DND-41 (cell line): ENCODE results near the gene EXOC4.

Experiments
- ATAC-seq: fragments of 200-7000 bp; cut with Tn5 transposase; 3 replicates; pipeline ENCODE4 v1.9.1; 2021; ENCODE audit warnings: low read depth; ENCODE audit not compliant: insufficient read depth
- DNase-seq: peaks from one replicate; pipeline ENCODE4 v3.0.0-alpha.2; 2020
- H2AFZ ChIP-seq: 2 replicates; pipeline ENCODE4 v1.6.0; 2012; ENCODE audit warnings: low read depth, low read length
- H3K27ac ChIP-seq: 2 replicates; pipeline ENCODE4 v1.5.1; 2012; ENCODE audit warnings: low read length, inconsistent platforms
- H3K27me3 ChIP-seq: fragments of 200-600 bp; sonication (generic); 2 replicates; pipeline ENCODE4 v1.6.0; 2012; ENCODE audit warnings: low read length, mild to moderate bottlenecking, inconsistent platforms; ENCODE audit not compliant: insufficient read depth, poor library complexity
- H3K36me3 ChIP-seq: 2 replicates; pipeline ENCODE4 v1.5.1; 2012; ENCODE audit warnings: low read length, inconsistent platforms; ENCODE audit not compliant: insufficient read depth
- H3K4me1 ChIP-seq: 2 replicates; pipeline ENCODE4 v1.5.1; 2012; ENCODE audit warnings: mild to moderate bottlenecking, low read length; ENCODE audit not compliant: insufficient read depth
- H3K4me2 ChIP-seq: 2 replicates; pipeline ENCODE4 v1.6.0; 2012; ENCODE audit warnings: mild to moderate bottlenecking, moderate library complexity, low read length, inconsistent platforms; ENCODE audit not compliant: insufficient read depth
- H3K4me3 ChIP-seq, 2 experiments: fragments of 200-600 bp in 1 of 2; shearing (Covaris generic) in 1 of 2; 2 replicates each; pipeline ENCODE4 v1.5.1; 2012 to 2016; ENCODE audit warnings: inconsistent platforms in 2 of 2, low read length in 2 of 2, mild to moderate bottlenecking in 2 of 2, low read depth in 1 of 2, moderate library complexity in 1 of 2
- H3K79me2 ChIP-seq: 2 replicates; pipeline ENCODE4 v1.6.0; 2012; ENCODE audit warnings: low read length, inconsistent platforms; ENCODE audit not compliant: insufficient read depth
- H3K9ac ChIP-seq: 2 replicates; pipeline ENCODE4 v1.6.0; 2012; ENCODE audit warnings: low read depth, mild to moderate bottlenecking, inconsistent platforms, low read length, moderate library complexity
- H3K9me3 ChIP-seq: 2 replicates; pipeline ENCODE4 v1.5.1; 2012; ENCODE audit warnings: low read length, moderate library complexity, mild to moderate bottlenecking, inconsistent platforms; ENCODE audit not compliant: insufficient read depth, severe bottlenecking
- H4K20me1 ChIP-seq: 2 replicates; pipeline ENCODE4 v1.6.0; 2012; ENCODE audit warnings: low read length; ENCODE audit not compliant: insufficient read depth
- EZH2 ChIP-seq: IDR thresholded peaks from 3 replicates; pipeline ENCODE4 v1.6.1; 2012; ENCODE audit warnings: borderline replicate concordance, low read depth, mild to moderate bottlenecking, moderate library complexity, low read length, inconsistent platforms; ENCODE audit not compliant: severe bottlenecking
- TF ChIP-seq, protein P1 (sequence below): IDR thresholded peaks from 2 replicates; pipeline ENCODE4 v1.5.1; 2012; ENCODE audit warnings: borderline replicate concordance, low read length, moderate library complexity, mild to moderate bottlenecking; ENCODE audit not compliant: poor library complexity, severe bottlenecking; ENCODE audit errors: extremely low read depth

Gene EXOC4

DNA sequence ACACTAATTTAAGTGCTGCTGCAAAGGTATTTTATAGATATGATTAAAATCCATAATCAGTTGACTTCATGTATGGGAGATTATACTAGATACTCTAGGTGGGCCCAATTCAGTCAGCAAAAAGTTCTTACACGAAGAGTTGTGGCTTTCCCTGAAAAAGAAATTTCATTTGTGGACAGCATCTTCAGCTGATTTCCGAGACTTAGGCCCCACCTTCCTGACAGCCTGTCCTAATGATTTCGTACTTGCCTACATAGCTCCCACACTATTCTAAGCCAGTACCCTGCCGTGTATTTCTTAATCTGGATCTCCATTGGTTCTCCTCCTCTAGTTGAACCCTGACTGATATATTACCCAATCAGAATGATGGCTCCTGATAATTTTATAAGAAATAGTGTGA lies 297.9 kb downstream of the EXOC4 start:
- Histone ChIP-seq H2AFZ (no peak overlapping the region), H3K27ac (no peak overlapping the region), H3K79me2 (no peaks in the 10 kb centered on the region), H3K9ac (no peak overlapping the region), H4K20me1 (no peaks in the 10 kb centered on the region), H3K4me2 (no peak overlapping the region), H3K9me3 (no peaks in the 10 kb centered on the region), H3K4me3 (no peak overlapping the region), H3K36me3 (no peaks in the 10 kb centered on the region), H3K27me3 (no peaks in the 10 kb centered on the region), H3K4me1 (no peaks in the 10 kb centered on the region)
- no peak for DNase-seq
- no peak for ATAC-seq
- TF ChIP-seq, protein P1, sequence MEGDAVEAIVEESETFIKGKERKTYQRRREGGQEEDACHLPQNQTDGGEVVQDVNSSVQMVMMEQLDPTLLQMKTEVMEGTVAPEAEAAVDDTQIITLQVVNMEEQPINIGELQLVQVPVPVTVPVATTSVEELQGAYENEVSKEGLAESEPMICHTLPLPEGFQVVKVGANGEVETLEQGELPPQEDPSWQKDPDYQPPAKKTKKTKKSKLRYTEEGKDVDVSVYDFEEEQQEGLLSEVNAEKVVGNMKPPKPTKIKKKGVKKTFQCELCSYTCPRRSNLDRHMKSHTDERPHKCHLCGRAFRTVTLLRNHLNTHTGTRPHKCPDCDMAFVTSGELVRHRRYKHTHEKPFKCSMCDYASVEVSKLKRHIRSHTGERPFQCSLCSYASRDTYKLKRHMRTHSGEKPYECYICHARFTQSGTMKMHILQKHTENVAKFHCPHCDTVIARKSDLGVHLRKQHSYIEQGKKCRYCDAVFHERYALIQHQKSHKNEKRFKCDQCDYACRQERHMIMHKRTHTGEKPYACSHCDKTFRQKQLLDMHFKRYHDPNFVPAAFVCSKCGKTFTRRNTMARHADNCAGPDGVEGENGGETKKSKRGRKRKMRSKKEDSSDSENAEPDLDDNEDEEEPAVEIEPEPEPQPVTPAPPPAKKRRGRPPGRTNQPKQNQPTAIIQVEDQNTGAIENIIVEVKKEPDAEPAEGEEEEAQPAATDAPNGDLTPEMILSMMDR: no peak
- TF ChIP-seq EZH2: no peak

DNA sequence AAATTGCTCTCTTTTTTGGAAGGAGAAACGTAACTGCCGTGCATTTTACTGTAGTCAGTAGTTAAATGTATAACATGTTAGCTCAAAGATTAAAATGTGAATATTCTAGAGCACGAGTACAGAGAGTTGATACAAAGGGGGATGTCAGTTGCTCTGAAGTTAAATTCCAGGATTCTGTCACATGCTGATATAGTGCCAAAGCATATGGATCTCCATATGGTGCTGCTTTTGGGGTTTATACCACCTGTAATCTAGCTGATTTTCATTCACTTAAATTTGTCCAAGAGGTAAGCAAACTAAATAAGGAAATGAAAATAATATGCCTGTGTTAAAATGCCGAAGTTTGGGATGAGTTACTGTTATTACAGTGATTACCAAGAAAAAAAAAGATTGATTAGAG lies 298.6 kb downstream of the EXOC4 start:
- Histone ChIP-seq H2AFZ (no peak overlapping the region), H3K4me3 (no peak overlapping the region), H3K36me3 (no peaks in the 10 kb centered on the region), H3K9me3 (no peaks in the 10 kb centered on the region), H3K4me2 (no peak overlapping the region), H3K79me2 (no peaks in the 10 kb centered on the region), H3K9ac (no peak overlapping the region), H4K20me1 (no peaks in the 10 kb centered on the region), H3K27ac (no peak overlapping the region), H3K4me1 (no peaks in the 10 kb centered on the region), H3K27me3 (no peaks in the 10 kb centered on the region)
- DNase-seq (no peak), ATAC-seq (no peak)
- TF ChIP-seq, protein P1: no peak
- TF ChIP-seq EZH2: no peak

DNA sequence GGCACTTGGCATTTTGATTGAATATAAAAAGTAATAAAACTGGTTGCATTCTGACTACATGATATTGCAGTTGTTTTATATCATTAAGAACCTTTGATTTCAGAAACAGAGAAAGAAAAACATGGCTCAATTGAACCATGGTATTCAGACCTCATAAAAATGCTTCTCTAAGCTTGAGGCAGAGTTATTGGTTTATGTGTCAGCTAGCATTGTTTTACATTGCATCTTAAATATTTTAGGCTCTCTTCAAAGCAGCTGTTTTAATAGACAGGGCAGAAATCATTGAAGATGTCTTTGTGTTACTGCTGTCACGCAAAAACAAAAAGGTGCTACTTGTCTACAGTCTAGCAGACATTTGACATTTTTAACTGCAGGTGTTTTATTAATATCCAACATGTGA lies 299.2 kb downstream of the EXOC4 start:
- no peaks in the 10 kb centered on the region for H3K9me3 ChIP-seq
- H3K36me3 ChIP-seq: no peaks in the 10 kb centered on the region
- H3K27me3 ChIP-seq: no peaks in the 10 kb centered on the region
- TF ChIP-seq EZH2: no peak
- TF ChIP-seq, protein P1: no peak
- H4K20me1 ChIP-seq: no peaks in the 10 kb centered on the region
- H3K4me1 ChIP-seq: no peaks in the 10 kb centered on the region
- no peaks in the 10 kb centered on the region for H3K79me2 ChIP-seq
- DNase-seq: no peak
- no peak overlapping the region for H3K4me3 ChIP-seq
- no peak overlapping the region for H2AFZ ChIP-seq
- no peak overlapping the region for H3K4me2 ChIP-seq
- ATAC-seq: no peak
- no peak overlapping the region for H3K9ac ChIP-seq
- H3K27ac ChIP-seq: no peak overlapping the region

DNA sequence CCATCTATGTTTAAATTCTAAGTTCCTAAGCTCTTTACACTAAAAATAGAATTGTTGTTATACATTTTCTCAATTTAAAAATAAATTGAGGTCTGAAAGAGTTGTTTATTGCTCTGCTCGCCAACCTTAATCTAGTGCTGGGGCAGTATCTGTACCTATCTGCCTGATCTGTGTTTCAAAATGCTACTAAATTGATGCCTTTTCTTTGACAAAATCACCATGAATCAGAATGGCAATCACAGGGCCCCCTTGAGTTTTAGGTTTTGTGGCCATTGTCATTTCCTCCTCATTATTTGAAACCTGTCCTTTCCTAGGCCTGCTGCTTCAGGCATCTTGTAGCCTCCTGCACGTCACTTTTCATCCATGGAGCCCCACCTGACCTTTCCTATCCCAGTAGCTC lies 301.5 kb downstream of the EXOC4 start:
- Histone ChIP-seq H3K9ac (no peak overlapping the region), H3K36me3 (no peaks in the 10 kb centered on the region), H3K27ac (no peak overlapping the region), H3K4me3 (no peak overlapping the region), H4K20me1 (no peaks in the 10 kb centered on the region), H3K79me2 (no peaks in the 10 kb centered on the region), H3K9me3 (no peaks in the 10 kb centered on the region), H3K4me1 (peaks cover 6% of the 10 kb centered on the region), H3K4me2 (no peak overlapping the region), H2AFZ (no peak overlapping the region), H3K27me3 (no peaks in the 10 kb centered on the region)
- no peak for DNase-seq
- TF ChIP-seq, protein P1: no peak
- no peak for TF ChIP-seq EZH2
- no peak for ATAC-seq
